Gastrocnemius medialis (tissue), 4 donors: ENCODE measurements around the gene IPO5.

Source experiments
- POLR2A ChIP-seq, 2 donors: fragments of 450-650 bp; IDR thresholded peaks; one replicate each; pipeline ENCODE4 v1.6.1; 2017; ENCODE audit warnings: antibody characterized with exemption in 2 of 2, mild to moderate bottlenecking in 2 of 2, moderate library complexity in 2 of 2
- TF ChIP-seq, protein P1 (sequence below), 5 experiments: fragments of 450-650 bp in 3 of 5; fragments of 200-600 bp in 2 of 5; sonication (generic) in 2 of 5; IDR thresholded peaks in 4 of 5; conservative IDR thresholded peaks in 1 of 5; 1 replicate in 4 of 5; 2 replicates in 1 of 5; pipeline ENCODE4 v1.5.1; 2016 to 2019; ENCODE audit warnings: antibody characterized with exemption in 5 of 5, mild to moderate bottlenecking in 3 of 5, moderate library complexity in 3 of 5

DNA sequence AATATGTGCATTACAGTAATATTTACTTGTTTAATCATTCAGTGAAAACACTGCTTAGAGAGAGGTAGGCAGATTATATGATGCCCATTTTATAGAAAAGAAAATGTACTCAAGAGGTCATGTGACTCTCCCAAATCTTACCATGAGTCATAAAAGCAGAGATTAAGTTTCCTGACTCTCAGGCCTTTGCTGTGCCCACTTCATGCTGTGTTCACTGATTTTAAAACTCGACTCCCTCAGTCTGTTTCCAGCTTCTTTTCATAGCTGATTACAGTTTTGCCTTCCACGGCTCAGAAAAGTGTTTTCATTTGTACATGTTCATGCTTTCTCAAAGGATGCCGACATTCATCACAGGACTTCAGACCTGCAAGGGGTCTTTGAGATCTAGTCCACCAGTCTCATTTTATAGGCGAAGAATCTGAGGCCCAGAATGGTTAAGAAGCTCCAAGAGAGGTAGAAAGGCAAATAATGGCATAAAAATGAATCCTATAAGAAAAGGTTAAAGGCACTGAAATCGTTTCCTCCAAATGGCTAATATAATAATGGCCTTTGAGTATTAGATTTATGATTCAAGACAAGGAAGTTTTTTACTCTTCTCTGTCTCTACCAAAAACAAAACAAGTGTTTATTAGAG, 9.0 kb upstream of the IPO5 start:
- no peak for TF ChIP-seq POLR2A (IDR thresholded peaks at IDR 0.05)
- TF ChIP-seq, protein P1, sequence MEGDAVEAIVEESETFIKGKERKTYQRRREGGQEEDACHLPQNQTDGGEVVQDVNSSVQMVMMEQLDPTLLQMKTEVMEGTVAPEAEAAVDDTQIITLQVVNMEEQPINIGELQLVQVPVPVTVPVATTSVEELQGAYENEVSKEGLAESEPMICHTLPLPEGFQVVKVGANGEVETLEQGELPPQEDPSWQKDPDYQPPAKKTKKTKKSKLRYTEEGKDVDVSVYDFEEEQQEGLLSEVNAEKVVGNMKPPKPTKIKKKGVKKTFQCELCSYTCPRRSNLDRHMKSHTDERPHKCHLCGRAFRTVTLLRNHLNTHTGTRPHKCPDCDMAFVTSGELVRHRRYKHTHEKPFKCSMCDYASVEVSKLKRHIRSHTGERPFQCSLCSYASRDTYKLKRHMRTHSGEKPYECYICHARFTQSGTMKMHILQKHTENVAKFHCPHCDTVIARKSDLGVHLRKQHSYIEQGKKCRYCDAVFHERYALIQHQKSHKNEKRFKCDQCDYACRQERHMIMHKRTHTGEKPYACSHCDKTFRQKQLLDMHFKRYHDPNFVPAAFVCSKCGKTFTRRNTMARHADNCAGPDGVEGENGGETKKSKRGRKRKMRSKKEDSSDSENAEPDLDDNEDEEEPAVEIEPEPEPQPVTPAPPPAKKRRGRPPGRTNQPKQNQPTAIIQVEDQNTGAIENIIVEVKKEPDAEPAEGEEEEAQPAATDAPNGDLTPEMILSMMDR (IDR thresholded peaks at IDR 0.05 in 4 of 5, conservative IDR thresholded peaks at IDR 0.05 in 1 of 5), result no peak
